A673 (cell line): ENCODE measurements around the gene XPNPEP2.

Experiments used
- EZH2 ChIP-seq: fragments of 200-600 bp; sonication (generic); IDR thresholded peaks from 2 replicates; pipeline ENCODE4 v1.6.1; 2017; ENCODE audit warnings: borderline replicate concordance, low read depth, mild to moderate bottlenecking, mixed read lengths, antibody characterized with exemption, low read length; ENCODE audit not compliant: poor library complexity, severe bottlenecking
- TF ChIP-seq, protein P1 (sequence below): fragments of 300-800, 200-600 bp; sonication (generic); conservative IDR thresholded peaks from 2 replicates; pipeline ENCODE4 v1.5.1; 2017; ENCODE audit warnings: low read depth, mild to moderate bottlenecking, antibody characterized with exemption, low read length, moderate library complexity, mixed read lengths

GRCh38 chrX:129706400-129707072, 32.2 kb upstream of the XPNPEP2 start:
- TF ChIP-seq, protein P1, sequence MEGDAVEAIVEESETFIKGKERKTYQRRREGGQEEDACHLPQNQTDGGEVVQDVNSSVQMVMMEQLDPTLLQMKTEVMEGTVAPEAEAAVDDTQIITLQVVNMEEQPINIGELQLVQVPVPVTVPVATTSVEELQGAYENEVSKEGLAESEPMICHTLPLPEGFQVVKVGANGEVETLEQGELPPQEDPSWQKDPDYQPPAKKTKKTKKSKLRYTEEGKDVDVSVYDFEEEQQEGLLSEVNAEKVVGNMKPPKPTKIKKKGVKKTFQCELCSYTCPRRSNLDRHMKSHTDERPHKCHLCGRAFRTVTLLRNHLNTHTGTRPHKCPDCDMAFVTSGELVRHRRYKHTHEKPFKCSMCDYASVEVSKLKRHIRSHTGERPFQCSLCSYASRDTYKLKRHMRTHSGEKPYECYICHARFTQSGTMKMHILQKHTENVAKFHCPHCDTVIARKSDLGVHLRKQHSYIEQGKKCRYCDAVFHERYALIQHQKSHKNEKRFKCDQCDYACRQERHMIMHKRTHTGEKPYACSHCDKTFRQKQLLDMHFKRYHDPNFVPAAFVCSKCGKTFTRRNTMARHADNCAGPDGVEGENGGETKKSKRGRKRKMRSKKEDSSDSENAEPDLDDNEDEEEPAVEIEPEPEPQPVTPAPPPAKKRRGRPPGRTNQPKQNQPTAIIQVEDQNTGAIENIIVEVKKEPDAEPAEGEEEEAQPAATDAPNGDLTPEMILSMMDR: no peak
- no peak for TF ChIP-seq EZH2
